CD14-positive monocyte (primary cell): ENCODE data around the gene SMIM11. TPM values are rescaled to one million over a fixed set of nuclear protein-coding genes. Genes with fewer than 3 reads are reported as not detected.

Experiments used
- DNase-seq, 3 donors: peaks; one replicate each; pipeline ENCODE4 v3.0.0-alpha.2; 2011 to 2022
- H2AFZ ChIP-seq: 2 replicates; pipeline ENCODE4 v1.6.0; 2012; ENCODE audit warnings: mild to moderate bottlenecking, low read depth, low read length, inconsistent platforms; ENCODE audit not compliant: insufficient read depth, poor library complexity, severe bottlenecking
- H3K27ac ChIP-seq, 2 donors: 1 replicate in 1 of 2; 2 replicates in 1 of 2; pipeline ENCODE4 v1.5.1; 2012 to 2013; ENCODE audit warnings: low read length in 2 of 2, control low read depth in 1 of 2, inconsistent platforms in 1 of 2, low read depth in 1 of 2, mild to moderate bottlenecking in 1 of 2
- H3K27me3 ChIP-seq, 2 donors: one replicate each; pipeline versions ENCODE4 v1.6.0 to v1.6.1; 2011 to 2013; ENCODE audit warnings: low read length in 2 of 2; ENCODE audit not compliant: control insufficient read depth in 2 of 2, insufficient read depth in 2 of 2
- H3K36me3 ChIP-seq, 2 donors: replicated peaks in 1 of 2; 1 replicate in 1 of 2; 2 replicates in 1 of 2; pipeline versions ENCODE4 v1.5.1 to v1.6.1; 2012 to 2013; ENCODE audit warnings: low read length in 2 of 2, control low read depth in 1 of 2, inconsistent platforms in 1 of 2, mild to moderate bottlenecking in 1 of 2; ENCODE audit not compliant: insufficient read depth in 2 of 2, control insufficient read depth in 1 of 2
- H3K4me1 ChIP-seq, 2 donors: 1 replicate in 1 of 2; 2 replicates in 1 of 2; pipeline versions ENCODE4 v1.5.1 to v1.6.1; 2012 to 2013; ENCODE audit warnings: low read length in 2 of 2, control low read depth in 1 of 2, inconsistent platforms in 1 of 2, mild to moderate bottlenecking in 1 of 2, moderate library complexity in 1 of 2; ENCODE audit not compliant: insufficient read depth in 2 of 2, control insufficient read depth in 1 of 2
- H3K4me2 ChIP-seq: replicated peaks from 2 replicates; pipeline ENCODE3; 2012; ENCODE audit warnings: low read length, moderate library complexity, mild to moderate bottlenecking; ENCODE audit not compliant: poor library complexity, severe bottlenecking; ENCODE audit errors: extremely low read depth
- H3K4me3 ChIP-seq, 3 experiments: fragments of 200-600 bp in 1 of 3; sonication (generic) in 1 of 3; replicated peaks in 1 of 3; 1 replicate in 2 of 3; 2 replicates in 1 of 3; pipeline ENCODE4 v1.5.1; 2011 to 2013; ENCODE audit warnings: low read length in 3 of 3, mild to moderate bottlenecking in 3 of 3, control low read depth in 2 of 3, low read depth in 2 of 3, inconsistent platforms in 1 of 3, moderate library complexity in 1 of 3
- H3K79me2 ChIP-seq: 2 replicates; pipeline ENCODE4 v1.6.0; 2012; ENCODE audit warnings: mild to moderate bottlenecking, control low read depth, inconsistent platforms, low read length, moderate library complexity; ENCODE audit not compliant: insufficient read depth
- H3K9ac ChIP-seq: 2 replicates; pipeline ENCODE4 v1.6.0; 2017; ENCODE audit warnings: low read length, mild to moderate bottlenecking; ENCODE audit not compliant: insufficient read depth, poor library complexity, severe bottlenecking
- H3K9me3 ChIP-seq, 2 donors: replicated peaks in 1 of 2; 1 replicate in 1 of 2; 2 replicates in 1 of 2; pipeline versions ENCODE4 v1.5.1 to v1.6.1; 2012 to 2013; ENCODE audit warnings: low read length in 2 of 2, control low read depth in 1 of 2; ENCODE audit not compliant: control insufficient read depth in 1 of 2, insufficient read depth in 1 of 2
- H4K20me1 ChIP-seq: 2 replicates; pipeline ENCODE4 v1.6.0; 2012; ENCODE audit warnings: mild to moderate bottlenecking, low read length, control low read depth, moderate library complexity; ENCODE audit not compliant: insufficient read depth
- H3K27ac Mint-ChIP-seq, 7 donors: one replicate each; pipeline ENCODE4 v1.8.0; 2020; ENCODE audit warnings: mild to moderate bottlenecking in 7 of 7, mixed read lengths in 7 of 7, moderate library complexity in 6 of 7, inconsistent platforms in 2 of 7
- H3K27me3 Mint-ChIP-seq, 3 donors: one replicate each; pipeline ENCODE4 v1.8.0; 2021 to 2022; ENCODE audit warnings: low read depth in 3 of 3, mild to moderate bottlenecking in 3 of 3, mixed read lengths in 3 of 3, moderate library complexity in 3 of 3, inconsistent platforms in 1 of 3
- H3K36me3 Mint-ChIP-seq, 2 donors: one replicate each; pipeline ENCODE4 v1.8.0; 2020; ENCODE audit warnings: mixed read lengths in 2 of 2, inconsistent platforms in 1 of 2, mild to moderate bottlenecking in 1 of 2
- H3K4me1 Mint-ChIP-seq: one replicate; pipeline ENCODE4 v1.8.0; 2020; ENCODE audit warnings: mild to moderate bottlenecking, mixed read lengths
- H3K4me3 Mint-ChIP-seq, 2 donors: one replicate each; pipeline ENCODE4 v1.8.0; 2020; ENCODE audit warnings: mild to moderate bottlenecking in 2 of 2, mixed read lengths in 2 of 2, moderate library complexity in 1 of 2
- H3K9me3 Mint-ChIP-seq, 7 donors: one replicate each; pipeline ENCODE4 v1.8.0; 2020 to 2022; ENCODE audit warnings: mixed read lengths in 7 of 7, mild to moderate bottlenecking in 6 of 7, moderate library complexity in 6 of 7, inconsistent platforms in 2 of 7
- WGBS: methylation state at CpG from one replicate; pipeline ENCODE4 v1.1.5; 2013; ENCODE audit warnings: missing lambda C conversion rate; ENCODE audit not compliant: insufficient coverage; 5-methylcytosine and 5-hydroxymethylcytosine counted together
- intact Hi-C, 2 donors: fragments of 100-400 bp; cut with micrococcal nuclease; formaldehyde crosslinking; loops; one replicate each; pipeline versions ENCODE4 v1.15.0 to v1.15.1; 2023
- polyA plus RNA-seq, 3 donors: library from polyadenylated mRNA; depleted of rRNA in 1 of 3; unstranded in 2 of 3; stranded (reverse) in 1 of 3; fragments of 300-500 nt in 2 of 3; fragments of >200 nt in 1 of 3; fragmentation: Illumina TruSeq in 2 of 3; gene quantifications; 1 replicate in 2 of 3; 2 replicates in 1 of 3; pipeline ENCODE4 v1.2.3, GENCODE V29; 2012 to 2021
- TF ChIP-seq, protein P1 (sequence below): fragments of 200-600 bp; IDR thresholded peaks from one replicate; pipeline ENCODE4 v1.8.0; 2022; ENCODE audit warnings: antibody characterized with exemption, mild to moderate bottlenecking

Gene SMIM11
- polyA plus RNA-seq, 3 donors = 1.8 to 10.7 (median 4.0) TPM

GRCh38 chr21:34340061-34340460 is 35.2 kb upstream of the SMIM11 start:
- WGBS = no CpG with 5 or more reads among the region's 3 CpGs
- no peaks in the 10 kb centered on the region for H3K9me3 ChIP-seq

GRCh38 chr21:34342476-34342875 is 32.8 kb upstream of the SMIM11 start:
- Mint-ChIP-seq H3K4me1 (no peaks in the 10 kb centered on the region), H3K4me3 (no peak overlapping the region), H3K9me3 (no peaks in the 10 kb centered on the region), H3K27me3 (peaks cover 3 to 11% (median 6%) of the 10 kb centered on the region in 3 donors), H3K36me3 (no peaks in the 10 kb centered on the region), H3K27ac (no peak overlapping the region)
- Histone ChIP-seq H3K27me3 (no peaks in the 10 kb centered on the region), H3K36me3 (no peaks in the 10 kb centered on the region), H3K4me3 (no peak overlapping the region), H3K4me2 (no peak overlapping the region), H2AFZ (no peak overlapping the region), H3K27ac (no peak overlapping the region), H3K4me1 (no peaks in the 10 kb centered on the region), H3K9ac (no peak overlapping the region), H3K9me3 (no peaks in the 10 kb centered on the region), H4K20me1 (no peaks in the 10 kb centered on the region), H3K79me2 (no peaks in the 10 kb centered on the region)
- TF ChIP-seq, protein P1, sequence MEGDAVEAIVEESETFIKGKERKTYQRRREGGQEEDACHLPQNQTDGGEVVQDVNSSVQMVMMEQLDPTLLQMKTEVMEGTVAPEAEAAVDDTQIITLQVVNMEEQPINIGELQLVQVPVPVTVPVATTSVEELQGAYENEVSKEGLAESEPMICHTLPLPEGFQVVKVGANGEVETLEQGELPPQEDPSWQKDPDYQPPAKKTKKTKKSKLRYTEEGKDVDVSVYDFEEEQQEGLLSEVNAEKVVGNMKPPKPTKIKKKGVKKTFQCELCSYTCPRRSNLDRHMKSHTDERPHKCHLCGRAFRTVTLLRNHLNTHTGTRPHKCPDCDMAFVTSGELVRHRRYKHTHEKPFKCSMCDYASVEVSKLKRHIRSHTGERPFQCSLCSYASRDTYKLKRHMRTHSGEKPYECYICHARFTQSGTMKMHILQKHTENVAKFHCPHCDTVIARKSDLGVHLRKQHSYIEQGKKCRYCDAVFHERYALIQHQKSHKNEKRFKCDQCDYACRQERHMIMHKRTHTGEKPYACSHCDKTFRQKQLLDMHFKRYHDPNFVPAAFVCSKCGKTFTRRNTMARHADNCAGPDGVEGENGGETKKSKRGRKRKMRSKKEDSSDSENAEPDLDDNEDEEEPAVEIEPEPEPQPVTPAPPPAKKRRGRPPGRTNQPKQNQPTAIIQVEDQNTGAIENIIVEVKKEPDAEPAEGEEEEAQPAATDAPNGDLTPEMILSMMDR = no peak
- intact Hi-C loops = no loop called here
- DNase-seq = no peak
- 94% methylated on average over 3 of the region's 5 CpGs for WGBS

More at GRCh38 chr21:34340061-34340460, 35.2 kb upstream of the SMIM11 start:
- peaks cover 4 to 6% (median 5%) of the 10 kb centered on the region in 3 donors for H3K27me3 Mint-ChIP-seq
- Histone ChIP-seq H2AFZ (no peak overlapping the region), H3K27me3 (no peaks in the 10 kb centered on the region), H3K79me2 (no peaks in the 10 kb centered on the region), H3K27ac (no peak overlapping the region), H3K4me3 (no peak overlapping the region), H3K4me2 (no peak overlapping the region), H3K4me1 (no peaks in the 10 kb centered on the region), H3K36me3 (no peaks in the 10 kb centered on the region), H4K20me1 (no peaks in the 10 kb centered on the region), H3K9ac (no peak overlapping the region)
- H3K36me3 Mint-ChIP-seq = no peaks in the 10 kb centered on the region
- no peak overlapping the region for H3K4me3 Mint-ChIP-seq
- no peaks in the 10 kb centered on the region for H3K9me3 Mint-ChIP-seq
- no peak for DNase-seq
- TF ChIP-seq, protein P1 = no peak
- no peak overlapping the region for H3K27ac Mint-ChIP-seq
- H3K4me1 Mint-ChIP-seq = no peaks in the 10 kb centered on the region
- intact Hi-C loops = no loop called here
